Measurements from ENCODE around the gene PCLO. TPM values are rescaled to one million over a fixed set of nuclear protein-coding genes. Genes with fewer than 3 reads are reported as not detected.

PCLO gene
- total and polyA plus RNA-seq, 2 of the 8 experiments (the other 6 are each of a cell fraction or from before 2014, with no cell fraction given), result 1.5 to 3.2 TPM

- H3K4me2 ChIP-seq (ENCODE audit: insufficient read depth in 1 of 2, low read depth in 2 of 2, low read length in 2 of 2), result no peak overlapping the region
- H2BK15ac ChIP-seq (ENCODE audit: low read length), result no peak overlapping the region
- H3K56ac ChIP-seq (replicated peaks; ENCODE audit: insufficient read length, low read depth, low read length), result no peak overlapping the region
- no peaks in the 10 kb centered on the region for H3K79me2 ChIP-seq (ENCODE audit: control insufficient read depth in 1 of 2, insufficient read depth in 2 of 2, low read length in 2 of 2)
- POLR2A ChIA-PET (ENCODE audit: partially characterized antibody), result interaction anchor here (4.1 kb wide), 1 partner anchor 12 kb away, joined by 16 read pairs; the partner anchor contains the start of gene PCLO
- no peak overlapping the region for H3K18ac ChIP-seq (ENCODE audit: extremely low read depth, low read length)
- TF ChIP-seq ATF3 (IDR thresholded peaks at IDR 0.05; ENCODE audit: insufficient read depth, low read depth, low read length), result no peak
- no peak for TF ChIP-seq POLR2AphosphoS5 (IDR thresholded peaks at IDR 0.05; ENCODE audit: low read depth, low read length)
- TF ChIP-seq CHD1 (IDR thresholded peaks at IDR 0.05; ENCODE audit: low read depth, low read length), result no peak
- no peak for TF ChIP-seq USF2 (IDR thresholded peaks at IDR 0.05; ENCODE audit: low read length)
- no peak for TF ChIP-seq SRF (IDR thresholded peaks at IDR 0.05; ENCODE audit: low read depth, low read length)
- no peak for TF ChIP-seq TAF1 (IDR thresholded peaks at IDR 0.05; ENCODE audit: low read depth, low read length)
- no peak for TF ChIP-seq ZNF274 (IDR thresholded peaks at IDR 0.05; ENCODE audit: borderline replicate concordance, extremely low read depth, low read length)
- H4K91ac ChIP-seq (replicated peaks; ENCODE audit: insufficient read length, low read length), result no peak overlapping the region
- no peaks in the 10 kb centered on the region for H3K9me3 ChIP-seq (ENCODE audit: insufficient read depth in 2 of 2, low read depth in 1 of 2, low read length in 1 of 2)
- no peak overlapping the region for H3K4ac ChIP-seq (replicated peaks; ENCODE audit: insufficient read length, low read depth, low read length)
- no peak overlapping the region for H2BK12ac ChIP-seq (ENCODE audit: low read depth, low read length)
- H3K79me1 ChIP-seq (ENCODE audit: low read depth, low read length), result no peaks in the 10 kb centered on the region
- H3K4me1 ChIP-seq (replicated peaks in 1 of 4; ENCODE audit: control insufficient read depth in 3 of 4, insufficient read depth in 4 of 4, low read length in 3 of 4), result peaks cover 0 to 2% (median 0%) of the 10 kb centered on the region in 4 experiments; a peak in 2 of 7 replicates
- no peak overlapping the region for H2BK120ac ChIP-seq (replicated peaks; ENCODE audit: low read depth, low read length)
- H3K27ac ChIP-seq (ENCODE audit: low read depth, low read length), result no peak overlapping the region
- no peak overlapping the region for H3K4me3 ChIP-seq (ENCODE audit: extremely low read depth in 1 of 4, insufficient read depth in 2 of 4, low read depth in 3 of 4, low read length in 4 of 4)
- no peak overlapping the region for H3K14ac ChIP-seq (ENCODE audit: insufficient read length)
- no peak overlapping the region for H2AFZ ChIP-seq (ENCODE audit: low read length)
- H2BK5ac ChIP-seq (ENCODE audit: low read depth, low read length), result no peak overlapping the region
- WGBS, 2 experiments (ENCODE audit: extremely low coverage in 1 of 2, insufficient coverage in 1 of 2, insufficient read length in 1 of 2, insufficient replicate concordance in 2 of 2, low coverage in 1 of 2, low lambda C conversion rate in 2 of 2, missing lambda C conversion rate in 1 of 2), result 95% methylated on average over 2 of the region's 2 CpGs; no CpG with 5 or more reads in 1 of the 2 experiments
- H2AK5ac ChIP-seq (ENCODE audit: low read depth, low read length), result no peak overlapping the region
- 0 out of 8 replicates have a peak, but pooled peaks cover 0 to 3% (median 0%) of the 10 kb centered on the region in 4 experiments for H3K36me3 ChIP-seq (ENCODE audit: control insufficient read depth in 2 of 4, insufficient read depth in 4 of 4, low read length in 3 of 4)
- no peak for FAIRE-seq
- no peaks in the 10 kb centered on the region for H4K20me1 ChIP-seq (replicated peaks in 1 of 2; ENCODE audit: control insufficient read depth in 1 of 2, insufficient read depth in 2 of 2, low read length in 2 of 2)
- no peak overlapping the region for H4K5ac ChIP-seq (ENCODE audit: insufficient read length, low read depth, low read length)
- no peaks in the 10 kb centered on the region for H3K23me2 ChIP-seq (ENCODE audit: low read depth, low read length)
- CTCF ChIA-PET (ENCODE audit: partially characterized antibody), result interaction anchor here (0.6 kb wide), 1 partner anchor 60 kb away, joined by 3 read pairs; no protein-coding TSS in a partner anchor
- DNase-seq (ENCODE audit: low read depth in 1 of 2, low spot score in 2 of 2), result no peak
- H3K9ac ChIP-seq (replicated peaks in 1 of 4; ENCODE audit: extremely low read depth in 1 of 4, low read depth in 3 of 4, low read length in 3 of 4), result no peak overlapping the region
- no peak overlapping the region for H2BK20ac ChIP-seq (ENCODE audit: low read length)
- no peaks in the 10 kb centered on the region for H3K27me3 ChIP-seq (replicated peaks in 1 of 4; ENCODE audit: control insufficient read depth in 3 of 4, extremely low read depth in 1 of 4, insufficient read depth in 3 of 4, low read length in 3 of 4)
- H3K23ac ChIP-seq (ENCODE audit: insufficient read length), result no peak overlapping the region
- H4K8ac ChIP-seq (ENCODE audit: extremely low read depth, insufficient read depth, low read length), result no peak overlapping the region
Observed at GRCh38 chr7:83150310-83150709, 12.4 kb downstream of the PCLO start.
